Kidney (tissue), 14 donors: ENCODE results near the gene BRD1. TPM values are rescaled to one million over a fixed set of nuclear protein-coding genes. Genes with fewer than 3 reads are reported as not detected.

Source experiments
- DNase-seq, 5 donors: peaks; one replicate each; pipeline ENCODE4 v3.0.0-alpha.2; 2013 to 2020
- FAIRE-seq: peaks from 2 replicates; lab custom pipeline; 2012; peaks lifted over from hg19 to GRCh38; lab: Jason Lieb, UNC
- H3K27ac ChIP-seq, 2 donors: one replicate each; pipeline ENCODE4 v1.7.0; 2013; ENCODE audit warnings: low read depth in 2 of 2, low read length in 2 of 2, inconsistent platforms in 1 of 2
- H3K27me3 ChIP-seq: one replicate; pipeline ENCODE4 v1.7.1; 2013; ENCODE audit warnings: low read length, inconsistent platforms; ENCODE audit not compliant: control insufficient read depth, insufficient read depth
- H3K36me3 ChIP-seq, 3 donors: one replicate each; pipeline versions ENCODE4 v1.7.0 to v1.7.1; 2013; ENCODE audit warnings: low read length in 3 of 3, control low read depth in 1 of 3, inconsistent platforms in 1 of 3; ENCODE audit not compliant: insufficient read depth in 3 of 3, control insufficient read depth in 2 of 3
- H3K4me1 ChIP-seq, 3 donors: one replicate each; pipeline versions ENCODE4 v1.7.0 to v1.7.1; 2013; ENCODE audit warnings: low read length in 3 of 3, inconsistent platforms in 1 of 3, low read depth in 1 of 3; ENCODE audit not compliant: control insufficient read depth in 2 of 3, insufficient read depth in 2 of 3
- H3K4me3 ChIP-seq, 3 donors: one replicate each; pipeline versions ENCODE4 v1.7.0 to v1.8.1; 2013; ENCODE audit warnings: low read length in 3 of 3, control low read depth in 1 of 3, inconsistent platforms in 1 of 3
- H3K9ac ChIP-seq, 3 donors: one replicate each; pipeline versions ENCODE4 v1.7.0 to v1.7.1; 2013; ENCODE audit warnings: low read length in 3 of 3, control low read depth in 1 of 3, inconsistent platforms in 1 of 3
- H3K9me3 ChIP-seq, 3 donors: one replicate each; pipeline versions ENCODE4 v1.7.0 to v1.7.1; 2013; ENCODE audit warnings: low read length in 3 of 3, control low read depth in 1 of 3, inconsistent platforms in 1 of 3; ENCODE audit not compliant: control insufficient read depth in 2 of 3, insufficient read depth in 1 of 3
- CTCF ChIP-seq: IDR thresholded peaks from 3 replicates; pipeline ENCODE4 v1.5.1; 2012; ENCODE audit warnings: mild to moderate bottlenecking, moderate library complexity, borderline replicate concordance; ENCODE audit not compliant: insufficient read depth; ENCODE audit errors: extremely low read depth
- intact Hi-C: fragments of 100-400 bp; cut with DNase I; formaldehyde crosslinking; loops from one replicate; pipeline ENCODE4 v1.11.1; 2022
- polyA plus RNA-seq: library from polyadenylated mRNA; stranded (reverse); fragments of 350-450 nt; fragmentation: Illumina TruSeq; extraction: RNeasy Lipid Tissue Mini Kit (QIAGEN cat#74804); gene quantifications from one replicate; pipeline ENCODE4 v1.2.3, GENCODE V29; 2014; ENCODE audit warnings: low read depth, low replicate concordance; ENCODE audit not compliant: insufficient read depth
- total RNA-seq: library from RNA; stranded (reverse); fragmentation: NEBNext Ultra II Directional; extraction: Animal tissue kit (Norgen Biotek cat#: 25700); gene quantifications from one replicate; pipeline ENCODE4 v1.2.1, GENCODE V29; 2021
- donor health status: control.
- donor health status: control.
- donor health status: control.
- donor health status: control.
- donor health status: control.
- donor health status: DM: yes; HTN: yes; CAD: no.
- donor health status: Normal renal cell carcinoma (clear cell type).

Gene BRD1
- total and polyA plus RNA-seq, 2 donors from 2014 or later: 8.1 to 40.5 TPM

- no peak overlapping the region for H3K27ac ChIP-seq
- H3K36me3 ChIP-seq: peaks cover 14 to 45% (median 30%) of the 10 kb centered on the region in 3 donors
- FAIRE-seq (no peak), DNase-seq (no peak)
- H3K4me3 ChIP-seq: no peak overlapping the region
- H3K27me3 ChIP-seq: no peaks in the 10 kb centered on the region
- intact Hi-C loops: no loop called here
- no peaks in the 10 kb centered on the region for H3K9me3 ChIP-seq
- H3K9ac ChIP-seq: no peak overlapping the region
- TF ChIP-seq CTCF: no peak
- H3K4me1 ChIP-seq: peaks cover 0 to 19% (median 5%) of the 10 kb centered on the region in 3 donors
These were observed 36.8 kb downstream of the BRD1 start for GRCh38 chr22:49790912-49791311.

DNA sequence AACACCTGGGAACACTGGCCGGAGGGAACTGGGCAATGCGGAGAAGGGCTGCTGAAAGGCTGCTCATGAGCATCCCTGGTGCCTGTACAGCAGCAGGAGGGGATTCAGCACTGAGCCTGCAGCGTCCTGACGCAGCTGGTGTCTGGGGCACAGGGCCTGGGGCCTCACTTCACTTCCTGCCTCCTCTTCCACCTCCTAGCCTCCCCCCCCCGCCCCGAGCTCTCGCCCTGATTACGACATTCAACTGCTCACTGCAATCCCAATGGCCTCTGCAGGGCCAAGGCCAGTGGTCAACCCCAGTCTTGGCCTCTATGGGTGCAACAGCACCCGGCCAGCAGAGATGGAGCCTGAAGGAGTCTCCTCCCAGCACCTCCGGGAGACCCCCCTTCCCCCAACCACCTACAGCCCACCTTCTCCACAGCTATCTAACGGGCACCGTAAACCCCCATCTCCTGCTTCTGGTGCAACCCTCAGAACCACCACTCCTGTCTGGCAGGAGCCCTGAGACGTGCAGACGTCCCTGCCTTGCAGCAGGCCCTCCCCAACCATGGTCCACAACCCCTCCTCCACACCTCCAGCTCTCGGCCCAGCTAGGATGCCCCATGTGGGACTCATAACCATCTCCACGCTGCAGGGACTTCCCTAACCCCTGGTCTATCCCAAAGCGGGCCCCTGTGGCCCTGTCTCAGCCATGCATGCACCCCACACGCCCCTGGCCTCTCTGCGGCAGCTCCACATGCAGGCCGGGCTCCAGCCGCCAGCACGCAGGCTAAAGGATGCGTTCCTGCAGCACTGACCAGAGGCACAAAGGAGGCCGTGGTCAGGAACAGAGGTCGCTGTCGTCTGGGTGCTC lies 38.2 kb downstream of the BRD1 start:
- H3K36me3 ChIP-seq: peaks cover 14 to 37% (median 30%) of the 10 kb centered on the region in 3 donors
- intact Hi-C loops: no loop called here
- H3K9ac ChIP-seq: no peak overlapping the region
- no peaks in the 10 kb centered on the region for H3K27me3 ChIP-seq
- FAIRE-seq: no peak
- no peaks in the 10 kb centered on the region for H3K9me3 ChIP-seq
- DNase-seq: peak in 1 of 5 donors; percentile 79
- TF ChIP-seq CTCF: no peak
- H3K4me3 ChIP-seq: no peak overlapping the region
- peaks cover 0 to 19% (median 5%) of the 10 kb centered on the region in 3 donors for H3K4me1 ChIP-seq
- H3K27ac ChIP-seq: peak overlapping the region in 1 of 2 donors; percentile 75

GRCh38 chr22:49788504-49788903 lies 39.2 kb downstream of the BRD1 start:
- peak overlapping the region in 1 of 2 donors; percentile 75 for H3K27ac ChIP-seq
- DNase-seq (peak in 2 of 5 donors; percentile 50 to 93), FAIRE-seq (no peak)
- no peaks in the 10 kb centered on the region for H3K9me3 ChIP-seq
- no peak overlapping the region for H3K4me3 ChIP-seq
- H3K36me3 ChIP-seq: peaks cover 13 to 32% (median 30%) of the 10 kb centered on the region in 3 donors
- no peak overlapping the region for H3K9ac ChIP-seq
- intact Hi-C loops: no loop called here
- H3K27me3 ChIP-seq: no peaks in the 10 kb centered on the region
- TF ChIP-seq CTCF: no peak
- H3K4me1 ChIP-seq: peaks cover 0 to 19% (median 5%) of the 10 kb centered on the region in 3 donors
